IMR-90 (cell line): ENCODE measurements around the gene BRF1. TPM values are rescaled to one million over a fixed set of nuclear protein-coding genes. Genes with fewer than 3 reads are reported as not detected.

Experiments used
- ATAC-seq: fragments of 200-7000 bp; cut with Tn5 transposase; 2 replicates; pipeline ENCODE4 v1.9.1; 2020; ENCODE audit warnings: low read depth, mild to moderate bottlenecking, moderate library complexity
- BruUV-seq: library from RNA; stranded (reverse); fragments of 400-500 nt; replicated peaks from 2 replicates; lab custom pipeline; 2021; lab: Mats Ljungman, UMichigan
- CTCF ChIA-PET: fragments of 300-600 bp; formaldehyde crosslinking; extraction: SDS; loops from one replicate; lab custom pipeline; 2021; ENCODE audit warnings: antibody characterized with exemption; lab: Yijun Ruan, JAX
- POLR2A ChIA-PET: fragments of 300-600 bp; sonication (Branson Sonifier 250); formaldehyde crosslinking; loops from one replicate; lab custom pipeline; 2022; ENCODE audit warnings: antibody characterized with exemption; ENCODE audit not compliant: unreplicated experiment; lab: Charles Lee
- DNase-seq: peaks from one replicate; pipeline ENCODE4 v3.0.0; 2013
- H2AFZ ChIP-seq: replicated peaks from 2 replicates; pipeline ENCODE3; 2013; ENCODE audit warnings: low read length, mild to moderate bottlenecking; ENCODE audit not compliant: poor library complexity
- H2AK5ac ChIP-seq: 2 replicates; pipeline ENCODE4 v1.6.1; 2013; ENCODE audit warnings: low read depth, low read length, inconsistent platforms
- H2AK9ac ChIP-seq: replicated peaks from 2 replicates; pipeline ENCODE3; 2013; ENCODE audit warnings: mild to moderate bottlenecking, low read depth, low read length, moderate library complexity; ENCODE audit not compliant: poor library complexity
- H2BK120ac ChIP-seq: 2 replicates; pipeline ENCODE4 v1.6.1; 2013; ENCODE audit warnings: low read depth, low read length, inconsistent platforms
- H2BK15ac ChIP-seq: 3 replicates; pipeline ENCODE4 v1.6.1; 2013; ENCODE audit warnings: low read depth, low read length, inconsistent platforms
- H2BK20ac ChIP-seq: 2 replicates; pipeline ENCODE4 v1.6.1; 2013; ENCODE audit warnings: low read depth, mild to moderate bottlenecking, inconsistent platforms, low read length, moderate library complexity
- H2BK5ac ChIP-seq: 2 replicates; pipeline ENCODE4 v1.6.1; 2013; ENCODE audit warnings: mild to moderate bottlenecking, low read depth, low read length, inconsistent platforms; ENCODE audit not compliant: poor library complexity, severe bottlenecking
- H3K14ac ChIP-seq: replicated peaks from 2 replicates; pipeline ENCODE4 v1.6.1; 2013; ENCODE audit warnings: low read depth, low read length, inconsistent platforms
- H3K18ac ChIP-seq: 2 replicates; pipeline ENCODE4 v1.6.1; 2013; ENCODE audit warnings: low read depth, low read length, control low read depth
- H3K23ac ChIP-seq: 2 replicates; pipeline ENCODE4 v1.6.1; 2013; ENCODE audit warnings: low read depth, low read length, inconsistent platforms
- H3K27ac ChIP-seq: 2 replicates; pipeline ENCODE4 v1.5.1; 2013; ENCODE audit warnings: mild to moderate bottlenecking, control low read depth, low read length; ENCODE audit not compliant: insufficient read depth
- H3K27me3 ChIP-seq: 2 replicates; pipeline ENCODE4 v1.6.1; 2013; ENCODE audit warnings: low read length; ENCODE audit not compliant: control insufficient read depth, insufficient read depth
- H3K36me3 ChIP-seq: 2 replicates; pipeline ENCODE4 v1.6.1; 2013; ENCODE audit warnings: low read length, mixed read lengths; ENCODE audit not compliant: control insufficient read depth, insufficient read depth
- H3K4ac ChIP-seq: 2 replicates; pipeline ENCODE4 v1.6.1; 2013; ENCODE audit warnings: low read depth, low read length, inconsistent platforms
- H3K4me1 ChIP-seq: 2 replicates; pipeline ENCODE4 v1.6.1; 2013; ENCODE audit warnings: low read length, mixed read lengths; ENCODE audit not compliant: control insufficient read depth, insufficient read depth
- H3K4me2 ChIP-seq: 2 replicates; pipeline ENCODE4 v1.6.1; 2013; ENCODE audit warnings: low read depth, mild to moderate bottlenecking, control low read depth, low read length, moderate library complexity
- H3K4me3 ChIP-seq: 2 replicates; pipeline ENCODE4 v1.5.1; 2013; ENCODE audit warnings: low read depth, mild to moderate bottlenecking, control low read depth, low read length, moderate library complexity; ENCODE audit not compliant: insufficient read depth
- H3K56ac ChIP-seq: 2 replicates; pipeline ENCODE4 v1.6.1; 2013; ENCODE audit warnings: low read length, inconsistent platforms; ENCODE audit not compliant: insufficient read depth; ENCODE audit errors: extremely low read depth
- H3K79me1 ChIP-seq, 2 experiments: 2 replicates each; pipeline ENCODE4 v1.6.1; 2013; ENCODE audit warnings: low read length in 2 of 2, inconsistent platforms in 1 of 2, low read depth in 1 of 2
- H3K9ac ChIP-seq: 2 replicates; pipeline ENCODE4 v1.6.1; 2013; ENCODE audit warnings: low read depth, low read length, control low read depth
- H3K9me1 ChIP-seq: 2 replicates; pipeline ENCODE4 v1.6.1; 2013; ENCODE audit warnings: low read length, inconsistent platforms; ENCODE audit not compliant: insufficient read depth
- H3K9me3 ChIP-seq: 2 replicates; pipeline ENCODE4 v1.6.1; 2013; ENCODE audit warnings: low read length; ENCODE audit not compliant: control insufficient read depth, insufficient read depth
- H4K20me1 ChIP-seq: 2 replicates; pipeline ENCODE4 v1.6.1; 2013; ENCODE audit warnings: low read length, inconsistent platforms; ENCODE audit not compliant: insufficient read depth
- H4K5ac ChIP-seq: 2 replicates; pipeline ENCODE4 v1.6.1; 2013; ENCODE audit warnings: mild to moderate bottlenecking, low read depth, low read length, control low read depth
- H4K8ac ChIP-seq, 2 experiments: 2 replicates each; pipeline ENCODE4 v1.6.1; 2013; ENCODE audit warnings: low read depth in 2 of 2, low read length in 2 of 2, control low read depth in 1 of 2, inconsistent platforms in 1 of 2
- H4K91ac ChIP-seq: 2 replicates; pipeline ENCODE4 v1.6.1; 2013; ENCODE audit warnings: low read depth, low read length, inconsistent platforms; ENCODE audit not compliant: insufficient read depth
- BHLHE40 ChIP-seq: fragments of 150-350 bp; IDR thresholded peaks from 2 replicates; pipeline ENCODE4 v1.6.1; 2016; ENCODE audit warnings: mild to moderate bottlenecking, low read depth, low read length
- CHD1 ChIP-seq: IDR thresholded peaks from 2 replicates; pipeline ENCODE4 v1.6.1; 2012; ENCODE audit warnings: low read depth, low read length, improper control_type of control experiment
- CTCF ChIP-seq: conservative IDR thresholded peaks from 2 replicates; pipeline ENCODE4 v1.5.1; 2012; ENCODE audit warnings: mild to moderate bottlenecking, low read depth, low read length, improper control_type of control experiment
- ELK1 ChIP-seq: fragments of 150-350 bp; IDR thresholded peaks from 2 replicates; pipeline ENCODE4 v1.6.1; 2016; ENCODE audit warnings: low read depth, mild to moderate bottlenecking, low read length, moderate library complexity, borderline replicate concordance
- FOS ChIP-seq: fragments of 150-350 bp; IDR thresholded peaks from 2 replicates; pipeline ENCODE4 v1.6.1; 2016; ENCODE audit warnings: low read depth, low read length
- MAFK ChIP-seq: IDR thresholded peaks from 2 replicates; pipeline ENCODE4 v1.6.1; 2012; ENCODE audit warnings: low read depth, low read length, improper control_type of control experiment
- MAZ ChIP-seq: IDR thresholded peaks from 2 replicates; pipeline ENCODE4 v1.6.1; 2012; ENCODE audit warnings: low read depth, mild to moderate bottlenecking, low read length, improper control_type of control experiment, moderate library complexity, borderline replicate concordance
- MXI1 ChIP-seq: IDR thresholded peaks from 2 replicates; pipeline ENCODE4 v1.6.1; 2012; ENCODE audit warnings: low read depth, mild to moderate bottlenecking, low read length, moderate library complexity, borderline replicate concordance
- NFE2L2 ChIP-seq: fragments of 150-350 bp; IDR thresholded peaks from 2 replicates; pipeline ENCODE4 v1.6.1; 2016; ENCODE audit warnings: low read depth, mild to moderate bottlenecking, low read length
- POLR2A ChIP-seq: IDR thresholded peaks from 2 replicates; pipeline ENCODE4 v1.6.1; 2012; ENCODE audit warnings: mild to moderate bottlenecking, low read depth, low read length
- RAD21 ChIP-seq: IDR thresholded peaks from 2 replicates; pipeline ENCODE4 v1.6.1; 2012; ENCODE audit warnings: low read length, improper control_type of control experiment
- RCOR1 ChIP-seq: IDR thresholded peaks from 2 replicates; pipeline ENCODE4 v1.6.1; 2012; ENCODE audit warnings: mild to moderate bottlenecking, low read length, improper control_type of control experiment; ENCODE audit not compliant: insufficient replicate concordance
- RFX5 ChIP-seq: IDR thresholded peaks from 2 replicates; pipeline ENCODE4 v1.8.0; 2012; ENCODE audit warnings: low read depth, mild to moderate bottlenecking, low read length, moderate library complexity
- SMC3 ChIP-seq: fragments of 150-350 bp; IDR thresholded peaks from 2 replicates; pipeline ENCODE4 v1.6.1; 2016; ENCODE audit warnings: low read depth, mild to moderate bottlenecking, antibody characterized with exemption, low read length, moderate library complexity
- USF2 ChIP-seq: fragments of 150-350 bp; IDR thresholded peaks from 2 replicates; pipeline ENCODE4 v1.6.1; 2017; ENCODE audit warnings: mild to moderate bottlenecking, antibody characterized with exemption, low read length, low read depth
- WGBS, 2 experiments: methylation state at CpG; one replicate each; pipeline versions ENCODE4 v1.1.5 to v1.1.7; 2013; ENCODE audit warnings: missing lambda C conversion rate in 2 of 2; ENCODE audit not compliant: insufficient read length in 1 of 2; ENCODE audit errors: extremely low coverage in 2 of 2; 5-methylcytosine and 5-hydroxymethylcytosine counted together
- dilution Hi-C: fragments of 300-500 bp; cut with HindIII; formaldehyde crosslinking; loops from one replicate; pipeline ENCODE4 v1.14.3; 2018; ENCODE audit warnings: low sequenced_read_pairs; ENCODE audit not compliant: unreplicated experiment
- in situ Hi-C: fragments of 300-500 bp; cut with MboI; formaldehyde crosslinking; loops from 3 replicates; pipeline ENCODE4 v1.14.3; 2019; ENCODE audit warnings: low sequenced_read_pairs, inconsistent platforms, mixed read lengths
- intact Hi-C: fragments of 100-400 bp; cut with micrococcal nuclease; formaldehyde crosslinking; loops from 2 replicates; pipeline ENCODE4 v1.10.0; 2022
- polyA plus RNA-seq, 3 experiments: library from polyadenylated mRNA; depleted of rRNA; stranded (reverse); fragments of >200 nt; gene quantifications; 2 replicates each; pipeline ENCODE4 v1.2.3, GENCODE V29; 2012; ENCODE audit warnings: low replicate concordance in 1 of 3
- total RNA-seq: library from RNA; depleted of rRNA; stranded (reverse); fragments of >200 nt; gene quantifications from 2 replicates; pipeline ENCODE4 v1.2.3, GENCODE V29; 2012

The BRF1 gene
- total and polyA plus RNA-seq, 2 of the 4 experiments (the other 2 are of a cell fraction) = 12.4 to 16.7 TPM

GRCh38 chr14:105285174-105285573 is 15.6 kb downstream of the BRF1 start:
- in situ Hi-C loops = no loop called here
- CTCF ChIA-PET = no interaction called here
- no TSS peak for BruUV-seq
- Histone ChIP-seq H2BK15ac (no peak overlapping the region), H3K9me1 (0 out of 2 replicates have a peak, but pooled peaks cover 3% of the 10 kb centered on the region), H2BK5ac (no peak overlapping the region), H3K56ac (no peak overlapping the region), H3K27me3 (no peaks in the 10 kb centered on the region), H3K9ac (no peak overlapping the region), H3K4me3 (no peak overlapping the region), H3K27ac (no peak overlapping the region), H2AFZ (no peak overlapping the region), H4K5ac (no peak overlapping the region), H3K23ac (no peak overlapping the region), H3K4me2 (no peak overlapping the region), H3K9me3 (no peaks in the 10 kb centered on the region), H3K4me1 (no peaks in the 10 kb centered on the region), H2AK9ac (no peak overlapping the region), H4K8ac (no peak overlapping the region), H2BK120ac (no peak overlapping the region), H3K79me1 (peaks cover 9 to 48% of the 10 kb centered on the region in 2 experiments; a peak in 3 of 4 replicates), H3K14ac (no peak overlapping the region), H3K18ac (no peak overlapping the region), H3K4ac (no peak overlapping the region), H2AK5ac (no peak overlapping the region), H4K20me1 (peaks cover 47% of the 10 kb centered on the region), H3K36me3 (peaks cover 8% of the 10 kb centered on the region), H4K91ac (no peak overlapping the region), H2BK20ac (no peak overlapping the region)
- ATAC-seq = no peak
- TF ChIP-seq RCOR1 (no peak), USF2 (no peak), CHD1 (no peak), NFE2L2 (no peak), MAFK (no peak), POLR2A (no peak), MXI1 (no peak), RAD21 (no peak), CTCF (no peak), SMC3 (no peak), FOS (no peak), BHLHE40 (no peak), RFX5 (no peak), MAZ (no peak), ELK1 (no peak)
- intact Hi-C loops = no loop called here
- WGBS, 2 experiments = 94% methylated on average over 5 of the region's 8 CpGs; no CpG with 5 or more reads in 1 of the 2 experiments
- POLR2A ChIA-PET = no interaction called here
- no peak for DNase-seq
- dilution Hi-C loops = no loop called here
